Measurements from ENCODE around the gene THRB.
A peak's percentile ranks its signal among the peaks of the same experiment; 100 is the strongest.

The THRB gene

GRCh38 chr3:24352893-24353553 is 141.6 kb downstream of the THRB start:
- no peak for DNase-seq (ENCODE audit: low read depth in 2 of 2)

- peak in 1 of 2 experiments; percentile 16 for DNase-seq (ENCODE audit: low read depth in 2 of 2)
Observed at GRCh38 chr3:24351779-24352469, 142.7 kb downstream of the THRB start.

GRCh38 chr3:24349367-24350019 is 145.2 kb downstream of the THRB start:
- DNase-seq (ENCODE audit: low read depth in 2 of 2) = no peak

- DNase-seq (ENCODE audit: low read depth in 2 of 2) = no peak
Observed at GRCh38 chr3:24348348-24348747, 146.3 kb downstream of the THRB start.

- DNase-seq (ENCODE audit: low read depth in 2 of 2) = peak; percentile 38 to 42
Observed at GRCh38 chr3:24344784-24345439, 149.7 kb downstream of the THRB start.

- DNase-seq (ENCODE audit: low read depth in 2 of 2) = peak; percentile 45 to 49
Observed at GRCh38 chr3:24343084-24343783, 151.4 kb downstream of the THRB start.

GRCh38 chr3:24342275-24342674 is 152.4 kb downstream of the THRB start:
- DNase-seq (ENCODE audit: low read depth in 2 of 2) = no peak

GRCh38 chr3:24341668-24342067 is 153.0 kb downstream of the THRB start:
- no peak for DNase-seq (ENCODE audit: low read depth in 2 of 2)

GRCh38 chr3:24340966-24341365 is 153.7 kb downstream of the THRB start:
- no peak for DNase-seq (ENCODE audit: low read depth in 2 of 2)

GRCh38 chr3:24340161-24340560 is 154.5 kb downstream of the THRB start:
- no peak for DNase-seq (ENCODE audit: low read depth in 2 of 2)

GRCh38 chr3:24339266-24339825 is 155.3 kb downstream of the THRB start:
- DNase-seq (ENCODE audit: low read depth in 2 of 2) = no peak

- DNase-seq (ENCODE audit: low read depth in 2 of 2) = no peak
Observed at GRCh38 chr3:24338409-24339130, 156.1 kb downstream of the THRB start.

GRCh38 chr3:24336101-24336500 is 158.5 kb downstream of the THRB start:
- DNase-seq (ENCODE audit: low read depth in 2 of 2) = no peak

GRCh38 chr3:24332092-24332491 is 162.6 kb downstream of the THRB start:
- no peak for DNase-seq (ENCODE audit: low read depth in 2 of 2)

- DNase-seq (ENCODE audit: low read depth in 2 of 2) = no peak
Observed at GRCh38 chr3:24323272-24323671, 171.4 kb downstream of the THRB start.

GRCh38 chr3:24320601-24321000 is 174.0 kb downstream of the THRB start:
- no peak for DNase-seq (ENCODE audit: low read depth in 2 of 2)

- DNase-seq (ENCODE audit: low read depth in 2 of 2) = peak in 1 of 2 experiments; percentile 26
Observed at GRCh38 chr3:24318677-24319287, 175.9 kb downstream of the THRB start.

- no peak for DNase-seq (ENCODE audit: low read depth in 2 of 2)
Observed at GRCh38 chr3:24316887-24317383, 177.7 kb downstream of the THRB start.

- no peak for DNase-seq (ENCODE audit: low read depth in 2 of 2)
Observed at GRCh38 chr3:24315971-24316370, 178.7 kb downstream of the THRB start.

- DNase-seq (ENCODE audit: low read depth in 2 of 2) = no peak
Observed at GRCh38 chr3:24315356-24315755, 179.3 kb downstream of the THRB start.
